ENCODE results near the gene CEMIP2.
"Not testable (repeated sequence)": the region's sequence is repeated elsewhere in the genome, so short reads cannot be mapped to it uniquely, and the experiment has no call there.

CEMIP2 gene

GRCh38 chr9:71704796-71705195, 63.5 kb downstream of the CEMIP2 start:
- DNase-seq = no peak

GRCh38 chr9:71703172-71703872, 65.0 kb downstream of the CEMIP2 start:
- DNase-seq = no peak

GRCh38 chr9:71697882-71698281, 70.4 kb downstream of the CEMIP2 start:
- DNase-seq = no peak

GRCh38 chr9:71694332-71694731, 74.0 kb downstream of the CEMIP2 start:
- DNase-seq = no peak

- no peak for DNase-seq
Observed at GRCh38 chr9:71693607-71694006, 74.7 kb downstream of the CEMIP2 start.

GRCh38 chr9:71692337-71692736, 76.0 kb downstream of the CEMIP2 start:
- DNase-seq = no peak

GRCh38 chr9:71691576-71691975, 76.7 kb downstream of the CEMIP2 start:
- DNase-seq = not testable (repeated sequence)

- no peak for DNase-seq
Observed at GRCh38 chr9:71690689-71691435, 77.5 kb downstream of the CEMIP2 start.

- no peak for DNase-seq
Observed at GRCh38 chr9:71690063-71690688, 78.1 kb downstream of the CEMIP2 start.

- no peak for DNase-seq
Observed at GRCh38 chr9:71687676-71688075, 80.6 kb downstream of the CEMIP2 start.

GRCh38 chr9:71685988-71686387, 82.3 kb downstream of the CEMIP2 start:
- no peak for DNase-seq

GRCh38 chr9:71685394-71685793, 82.9 kb downstream of the CEMIP2 start:
- DNase-seq = no peak

GRCh38 chr9:71684566-71684965, 83.7 kb downstream of the CEMIP2 start:
- no peak for DNase-seq

- DNase-seq = no peak
Observed at GRCh38 chr9:71683598-71684235, 84.6 kb downstream of the CEMIP2 start.

- DNase-seq = no peak
Observed at GRCh38 chr9:71681708-71682272, 86.5 kb downstream of the CEMIP2 start.

GRCh38 chr9:71681104-71681707, 87.1 kb downstream of the CEMIP2 start:
- DNase-seq = no peak

- DNase-seq = no peak
Observed at GRCh38 chr9:71680189-71680980, 87.9 kb downstream of the CEMIP2 start.

- no peak for DNase-seq
Observed at GRCh38 chr9:71678999-71679398, 89.3 kb downstream of the CEMIP2 start.

- DNase-seq = no peak
Observed at GRCh38 chr9:71677209-71677608, 91.1 kb downstream of the CEMIP2 start.

- DNase-seq = no peak
Observed at GRCh38 chr9:71676460-71676859, 91.9 kb downstream of the CEMIP2 start.

GRCh38 chr9:71675857-71676165, 92.5 kb downstream of the CEMIP2 start:
- no peak for DNase-seq
